ENCODE data around the gene CFAP47. TPM values are rescaled to one million over a fixed set of nuclear protein-coding genes. Genes with fewer than 3 reads are reported as not detected.
"Not testable (repeated sequence)": the region's sequence is repeated elsewhere in the genome, so short reads cannot be mapped to it uniquely, and the experiment has no call there.

CFAP47 gene
- total RNA-seq, 1 donor from 2014 or later: not detected

DNA sequence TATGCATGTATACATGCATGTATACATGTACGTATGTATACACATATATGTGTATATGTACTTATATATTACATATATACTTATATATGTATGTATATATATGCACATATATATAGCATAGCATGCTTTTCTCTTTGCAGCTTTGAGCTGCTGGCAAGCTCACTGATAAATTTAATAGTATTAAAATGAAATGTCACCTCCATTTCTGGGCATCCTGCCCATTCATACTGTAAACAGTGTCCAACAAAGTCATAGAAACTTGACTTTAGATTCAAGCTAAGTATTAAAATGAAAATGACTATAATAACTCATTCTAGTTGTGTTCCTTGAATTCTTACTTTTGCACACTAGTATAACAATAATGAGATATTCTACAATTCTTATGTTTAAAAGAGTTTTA, 163.7 kb downstream of the CFAP47 start:
- Histone ChIP-seq H4K20me1 (ENCODE audit: insufficient read depth, low read length) (no peaks in the 10 kb centered on the region), H3K4me2 (ENCODE audit: low read length) (no peak overlapping the region), H3K4me3 (ENCODE audit: insufficient read depth, low read depth, low read length) (no peak overlapping the region), H3K9me3 (ENCODE audit: insufficient read depth, low read depth, low read length) (no peaks in the 10 kb centered on the region), H3K4me1 (ENCODE audit: insufficient read depth, low read length) (no peaks in the 10 kb centered on the region), H3K27me3 (ENCODE audit: insufficient read depth, low read length) (no peaks in the 10 kb centered on the region), H3K27ac (ENCODE audit: low read depth, low read length) (no peak overlapping the region), H3K9ac (ENCODE audit: low read length) (no peak overlapping the region), H3K36me3 (ENCODE audit: insufficient read depth, low read length) (no peaks in the 10 kb centered on the region), H3K79me2 (ENCODE audit: insufficient read depth, low read length) (no peaks in the 10 kb centered on the region), H2AFZ (ENCODE audit: low read depth, low read length) (no peak overlapping the region)
- Mint-ChIP-seq H3K27ac (ENCODE audit: unreplicated experiment) (no peak overlapping the region), H3K4me3 (ENCODE audit: unreplicated experiment) (no peak overlapping the region), H3K27me3 (ENCODE audit: low read depth, unreplicated experiment) (no peaks in the 10 kb centered on the region), H3K9me3 (ENCODE audit: unreplicated experiment) (no peaks in the 10 kb centered on the region), H3K36me3 (ENCODE audit: low read depth, unreplicated experiment) (no peaks in the 10 kb centered on the region), H3K4me1 (ENCODE audit: low read depth, unreplicated experiment) (no peaks in the 10 kb centered on the region)
- DNase-seq (ENCODE audit: low read depth) (no peak), FAIRE-seq (peak; percentile 41)
- no peak for TF ChIP-seq CTCF (IDR thresholded peaks at IDR 0.05; ENCODE audit: insufficient read depth, low read depth, low read length)
- no peak for TF ChIP-seq EZH2 (IDR thresholded peaks at IDR 0.05; ENCODE audit: insufficient read depth, low read length)

GRCh38 chrX:36087366-36087765, 167.8 kb downstream of the CFAP47 start:
- no peaks in the 10 kb centered on the region for H3K79me2 ChIP-seq (ENCODE audit: insufficient read depth, low read length)
- H3K27ac ChIP-seq (ENCODE audit: low read depth, low read length): no peak overlapping the region
- FAIRE-seq (peak; percentile 66), DNase-seq (ENCODE audit: low read depth) (no peak)
- Mint-ChIP-seq H3K36me3 (ENCODE audit: low read depth, unreplicated experiment) (no peaks in the 10 kb centered on the region), H3K9me3 (ENCODE audit: unreplicated experiment) (no peaks in the 10 kb centered on the region), H3K4me3 (ENCODE audit: unreplicated experiment) (no peak overlapping the region), H3K27me3 (ENCODE audit: low read depth, unreplicated experiment) (no peaks in the 10 kb centered on the region), H3K4me1 (ENCODE audit: low read depth, unreplicated experiment) (no peaks in the 10 kb centered on the region), H3K27ac (ENCODE audit: unreplicated experiment) (no peak overlapping the region)
- no peaks in the 10 kb centered on the region for H3K27me3 ChIP-seq (ENCODE audit: insufficient read depth, low read length)
- H3K9me3 ChIP-seq (ENCODE audit: insufficient read depth, low read depth, low read length): no peaks in the 10 kb centered on the region
- H3K4me3 ChIP-seq (ENCODE audit: insufficient read depth, low read depth, low read length): no peak overlapping the region
- H3K36me3 ChIP-seq (ENCODE audit: insufficient read depth, low read length): no peaks in the 10 kb centered on the region
- H3K4me1 ChIP-seq (ENCODE audit: insufficient read depth, low read length): no peaks in the 10 kb centered on the region
- H3K9ac ChIP-seq (ENCODE audit: low read length): no peak overlapping the region
- no peaks in the 10 kb centered on the region for H4K20me1 ChIP-seq (ENCODE audit: insufficient read depth, low read length)
- no peak overlapping the region for H2AFZ ChIP-seq (ENCODE audit: low read depth, low read length)
- TF ChIP-seq EZH2 (IDR thresholded peaks at IDR 0.05; ENCODE audit: insufficient read depth, low read length) (no peak), CTCF (IDR thresholded peaks at IDR 0.05; ENCODE audit: insufficient read depth, low read depth, low read length) (no peak)
- no peak overlapping the region for H3K4me2 ChIP-seq (ENCODE audit: low read length)

- not testable (repeated sequence) for H3K9me3 ChIP-seq (ENCODE audit: insufficient read depth, low read depth, low read length); H3K27me3 ChIP-seq (ENCODE audit: insufficient read depth, low read length); H3K79me2 ChIP-seq (ENCODE audit: insufficient read depth, low read length); H3K4me1 ChIP-seq (ENCODE audit: insufficient read depth, low read length); H3K27ac ChIP-seq (ENCODE audit: low read depth, low read length); H2AFZ ChIP-seq (ENCODE audit: low read depth, low read length); H3K9me3 Mint-ChIP-seq (ENCODE audit: unreplicated experiment); H4K20me1 ChIP-seq (ENCODE audit: insufficient read depth, low read length); H3K9ac ChIP-seq (ENCODE audit: low read length); H3K4me3 Mint-ChIP-seq (ENCODE audit: unreplicated experiment); H3K36me3 ChIP-seq (ENCODE audit: insufficient read depth, low read length); H3K4me2 ChIP-seq (ENCODE audit: low read length); H3K4me1 Mint-ChIP-seq (ENCODE audit: low read depth, unreplicated experiment); H3K27ac Mint-ChIP-seq (ENCODE audit: unreplicated experiment); H3K4me3 ChIP-seq (ENCODE audit: insufficient read depth, low read depth, low read length); DNase-seq (ENCODE audit: low read depth); H3K36me3 Mint-ChIP-seq (ENCODE audit: low read depth, unreplicated experiment); H3K27me3 Mint-ChIP-seq (ENCODE audit: low read depth, unreplicated experiment)
- peak; percentile 87 for FAIRE-seq
Measured at GRCh38 chrX:36088939-36089338, 169.4 kb downstream of the CFAP47 start.

All from astrocyte (in vitro differentiated cells and primary cell).